Hematopoietic multipotent progenitor cell treated with erythropoietin and hydrocortisone succinate and interleukin-3 and kit ligand, for 8 days (in vitro differentiated cells): Measurements from ENCODE around the gene MAP3K19.
A peak's percentile ranks its signal among the peaks of the same experiment; 100 is the strongest.
"Not testable (repeated sequence)": the region's sequence is repeated elsewhere in the genome, so short reads cannot be mapped to it uniquely, and the experiment has no call there.

ENCODE experiments used
- DNase-seq: peaks from one replicate; pipeline ENCODE4 v3.0.0-alpha.2; 2015

The MAP3K19 gene

GRCh38 chr2:135047300-135047699, at the start of gene MAP3K19:
TSS of gene MAP3K19 (minus strand) at chr2:135047447. CDS start at chr2:135024647, 22,800 bp downstream.
- DNase-seq, result no peak

- DNase-seq, result no peak
Observed at GRCh38 chr2:135096665-135097446, 49.6 kb upstream of the MAP3K19 start.

- DNase-seq, result no peak
Observed at GRCh38 chr2:135095591-135095990, 48.3 kb upstream of the MAP3K19 start.

GRCh38 chr2:135094508-135094907, 47.3 kb upstream of the MAP3K19 start:
- no peak for DNase-seq

- no peak for DNase-seq
Observed at GRCh38 chr2:135093670-135094330, 46.6 kb upstream of the MAP3K19 start.

GRCh38 chr2:135093193-135093592, 45.9 kb upstream of the MAP3K19 start:
- no peak for DNase-seq

GRCh38 chr2:135091681-135092080, 44.4 kb upstream of the MAP3K19 start:
- no peak for DNase-seq

GRCh38 chr2:135089597-135089996, 42.4 kb upstream of the MAP3K19 start:
- not testable (repeated sequence) for DNase-seq

- DNase-seq, result peak; percentile 11
Observed at GRCh38 chr2:135086222-135086621, 39.0 kb upstream of the MAP3K19 start.

- DNase-seq, result no peak
Observed at GRCh38 chr2:135078417-135078816, 31.2 kb upstream of the MAP3K19 start.

- no peak for DNase-seq
Observed at GRCh38 chr2:135076556-135076955, 29.3 kb upstream of the MAP3K19 start.

GRCh38 chr2:135074216-135074615, 27.0 kb upstream of the MAP3K19 start:
- DNase-seq, result no peak

- peak; percentile 15 for DNase-seq
Observed at GRCh38 chr2:135072125-135072997, 25.1 kb upstream of the MAP3K19 start.

GRCh38 chr2:135066710-135067109, 19.5 kb upstream of the MAP3K19 start:
- DNase-seq, result no peak

GRCh38 chr2:135064149-135064548, 16.9 kb upstream of the MAP3K19 start:
- DNase-seq, result no peak

- no peak for DNase-seq
Observed at GRCh38 chr2:135063210-135063609, 16.0 kb upstream of the MAP3K19 start.

- no peak for DNase-seq
Observed at GRCh38 chr2:135059577-135059976, 12.3 kb upstream of the MAP3K19 start.

- DNase-seq, result peak; percentile 13
Observed at GRCh38 chr2:135056790-135057189, 9.5 kb upstream of the MAP3K19 start.

GRCh38 chr2:135055182-135055786, 8.0 kb upstream of the MAP3K19 start:
- no peak for DNase-seq

GRCh38 chr2:135052997-135053474, 5.8 kb upstream of the MAP3K19 start:
- no peak for DNase-seq

GRCh38 chr2:135052042-135052876, 5.0 kb upstream of the MAP3K19 start, which contains the start of gene RAB3GAP1:
TSS of gene RAB3GAP1 (plus strand) at chr2:135052292. CDS start at chr2:135052308, 16 bp downstream.
- peak; percentile 87 for DNase-seq

GRCh38 chr2:135050684-135051083, 3.4 kb upstream of the MAP3K19 start:
- peak; percentile 26 for DNase-seq
